NB4 (cell line): ENCODE results near the gene IGSF6.

Source experiments
- CTCF ChIP-seq: IDR thresholded peaks from one replicate; pipeline ENCODE4 v1.5.1; 2012; ENCODE audit warnings: low read depth, low read length
- MAX ChIP-seq: IDR thresholded peaks from 2 replicates; pipeline ENCODE4 v1.6.1; 2011; ENCODE audit warnings: low read depth, low read length
- POLR2A ChIP-seq: IDR thresholded peaks from 2 replicates; pipeline ENCODE4 v1.6.1; 2011; ENCODE audit warnings: mild to moderate bottlenecking; ENCODE audit not compliant: insufficient read length; ENCODE audit errors: extremely low read depth

GRCh38 chr16:21617607-21618006 is 34.8 kb downstream of the IGSF6 start:
- TF ChIP-seq CTCF (no peak), POLR2A (no peak), MAX (no peak)
